Gastroesophageal sphincter (tissue), 3 donors: Measurements from ENCODE around the gene UBL4A.

Experiments
- CTCF ChIP-seq, 4 experiments: fragments of 200-600 bp in 2 of 4; fragments of 450-650 bp in 2 of 4; sonication (generic) in 1 of 4; IDR thresholded peaks; one replicate each; pipeline ENCODE4 v1.5.1; 2017 to 2019; ENCODE audit warnings: antibody characterized with exemption in 4 of 4, mild to moderate bottlenecking in 2 of 4, moderate library complexity in 2 of 4
- POLR2A ChIP-seq, 2 donors: fragments of 450-650 bp; IDR thresholded peaks; one replicate each; pipeline ENCODE4 v1.6.1; 2017; ENCODE audit warnings: antibody characterized with exemption in 2 of 2, mild to moderate bottlenecking in 2 of 2, moderate library complexity in 1 of 2

- no peak for TF ChIP-seq POLR2A (IDR thresholded peaks at IDR 0.05)
- TF ChIP-seq CTCF (IDR thresholded peaks at IDR 0.05): no peak
Observed at GRCh38 chrX:154517101-154517781, 30.8 kb upstream of the UBL4A start.
